ENCODE data around the gene AP1S1. TPM values are rescaled to one million over a fixed set of nuclear protein-coding genes. Genes with fewer than 3 reads are reported as not detected.

The AP1S1 gene
- polyA plus RNA-seq, 1 donor (not counting 4 experiments of a cell fraction or from before 2014, with no cell fraction given): 279 TPM

DNA sequence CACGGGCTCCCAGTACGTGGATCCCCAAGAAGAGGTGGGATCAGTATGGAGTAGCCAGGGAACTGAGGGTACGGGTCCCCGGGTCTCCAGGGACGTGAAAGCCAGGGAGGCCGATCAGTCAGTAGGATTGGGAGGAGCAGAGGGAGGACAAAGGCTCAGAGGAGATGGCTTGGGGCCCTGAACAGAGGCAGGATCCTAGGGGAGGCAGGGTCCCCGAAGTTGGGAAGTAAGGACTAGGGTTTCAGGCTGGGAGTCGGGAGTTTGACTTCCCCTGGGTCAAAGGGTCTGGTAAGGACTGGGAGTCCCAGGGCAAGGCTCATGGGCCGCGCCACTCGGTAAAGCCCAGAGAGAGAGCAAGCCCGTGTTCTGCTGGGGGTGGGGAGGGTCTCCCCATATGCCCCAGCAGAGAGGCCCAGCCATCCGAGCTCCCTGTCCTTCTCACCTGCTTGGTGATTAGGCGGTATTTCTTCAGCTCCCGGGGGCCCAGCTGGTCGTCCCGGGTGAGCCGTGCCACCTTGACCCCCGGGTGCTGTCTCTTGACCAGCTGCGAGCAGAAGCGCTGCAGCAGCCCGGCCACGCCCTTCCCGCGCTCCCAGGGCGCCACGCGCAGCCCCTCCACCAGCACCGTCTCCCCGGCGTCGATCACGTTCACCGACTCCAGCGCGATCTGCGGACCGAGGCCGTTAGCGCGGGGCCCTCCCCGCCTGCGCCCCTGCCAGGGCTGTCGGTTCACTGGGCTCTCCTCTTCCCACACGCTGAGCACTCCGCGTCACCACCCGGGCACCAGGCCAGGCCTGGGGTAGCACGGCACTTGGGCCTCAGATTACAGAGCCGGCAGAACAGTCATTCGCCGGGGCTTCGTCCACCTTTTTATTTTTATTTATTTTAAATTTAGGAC, 18.8 kb downstream of the AP1S1 start:
- Histone ChIP-seq H3K4me2 (ENCODE audit: control insufficient read depth, extremely low read depth, insufficient read depth, low read depth, low read length) (peak overlapping the region; percentile 58), H3K9me3 (ENCODE audit: control insufficient read depth, low read depth, low read length) (no peaks in the 10 kb centered on the region), H3K27ac (ENCODE audit: control insufficient read depth, insufficient read depth, low read length) (no peak overlapping the region), H3K4me1 (ENCODE audit: control insufficient read depth, extremely low read depth, insufficient read depth, low read length) (peaks cover 26% of the 10 kb centered on the region), H3K79me2 (ENCODE audit: control insufficient read depth, insufficient read depth, low read length) (no peaks in the 10 kb centered on the region), H2AFZ (ENCODE audit: control insufficient read depth, low read length) (no peak overlapping the region), H3K36me3 (ENCODE audit: control insufficient read depth in 2 of 2, extremely low read depth in 1 of 2, insufficient read depth in 2 of 2, low read length in 2 of 2) (no peaks in the 10 kb centered on the region), H3K9me1 (ENCODE audit: control insufficient read depth, extremely low read depth, insufficient read depth, low read length) (no peaks in the 10 kb centered on the region), H3K27me3 (ENCODE audit: control insufficient read depth, extremely low read depth, insufficient read depth, low read length) (peaks cover 89% of the 10 kb centered on the region), H4K20me1 (ENCODE audit: control insufficient read depth, extremely low read depth, insufficient read depth, low read length) (peaks cover 3% of the 10 kb centered on the region), H3K9ac (ENCODE audit: control insufficient read depth, extremely low read depth, insufficient read depth, low read length) (no peak overlapping the region), H3K4me3 (ENCODE audit: control insufficient read depth in 2 of 3, extremely low read depth in 1 of 3, insufficient read depth in 2 of 3, low read depth in 1 of 3, low read length in 3 of 3) (peak overlapping the region in 1 of 3 experiments; percentile 38)
- DNase-seq (ENCODE audit: low read depth, low spot score): no peak
- TF ChIP-seq EZH2 (IDR thresholded peaks at IDR 0.05; ENCODE audit: low read length) (peak; percentile 97), CTCF (optimal IDR thresholded peaks at IDR 0.05 in 1 of 3, IDR thresholded peaks at IDR 0.05 in 1 of 3, conservative IDR thresholded peaks at IDR 0.05 in 1 of 3; ENCODE audit: extremely low read depth in 1 of 3, insufficient read depth in 2 of 3, low read length in 3 of 3) (no peak)
- FAIRE-seq: no peak
- dilution Hi-C loops (cut with MboI; ENCODE audit: extremely low pct_ligation_motif_present, low sequenced_read_pairs): no loop called here

DNA sequence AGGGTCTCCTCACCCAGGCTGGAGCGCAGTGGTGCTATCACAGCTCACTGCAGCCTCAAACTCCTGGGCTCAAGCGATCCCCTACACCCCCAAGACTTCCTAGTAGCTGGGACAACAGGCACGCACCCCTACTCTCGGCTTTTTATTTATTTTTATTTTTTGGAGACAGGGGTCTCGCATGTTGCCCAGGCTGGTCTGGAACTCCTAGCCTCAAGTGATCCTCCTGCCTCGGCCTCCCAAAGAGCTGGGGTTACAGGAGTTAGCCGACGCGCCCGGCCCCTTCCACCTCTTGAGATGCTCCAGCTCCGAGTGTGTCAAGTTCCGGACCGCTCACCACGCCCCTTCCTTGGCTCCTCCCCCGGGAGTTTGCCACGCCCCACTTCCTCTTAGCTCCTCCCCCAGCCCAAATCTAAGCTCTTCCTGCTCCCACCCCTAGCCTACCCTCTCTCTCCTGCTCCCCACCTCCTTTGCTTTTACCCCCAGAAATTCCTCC, 19.5 kb downstream of the AP1S1 start:
- H3K9me1 ChIP-seq (ENCODE audit: control insufficient read depth, extremely low read depth, insufficient read depth, low read length): no peaks in the 10 kb centered on the region
- FAIRE-seq (no peak), DNase-seq (ENCODE audit: low read depth, low spot score) (no peak)
- peak overlapping the region in 1 of 3 experiments; percentile 7 for H3K4me3 ChIP-seq (ENCODE audit: control insufficient read depth in 2 of 3, extremely low read depth in 1 of 3, insufficient read depth in 2 of 3, low read depth in 1 of 3, low read length in 3 of 3)
- TF ChIP-seq CTCF (optimal IDR thresholded peaks at IDR 0.05 in 1 of 3, IDR thresholded peaks at IDR 0.05 in 1 of 3, conservative IDR thresholded peaks at IDR 0.05 in 1 of 3; ENCODE audit: extremely low read depth in 1 of 3, insufficient read depth in 2 of 3, low read length in 3 of 3) (no peak), EZH2 (IDR thresholded peaks at IDR 0.05; ENCODE audit: low read length) (no peak)
- no peaks in the 10 kb centered on the region for H4K20me1 ChIP-seq (ENCODE audit: control insufficient read depth, extremely low read depth, insufficient read depth, low read length)
- no peak overlapping the region for H2AFZ ChIP-seq (ENCODE audit: control insufficient read depth, low read length)
- no peaks in the 10 kb centered on the region for H3K36me3 ChIP-seq (ENCODE audit: control insufficient read depth in 2 of 2, extremely low read depth in 1 of 2, insufficient read depth in 2 of 2, low read length in 2 of 2)
- no peaks in the 10 kb centered on the region for H3K9me3 ChIP-seq (ENCODE audit: control insufficient read depth, low read depth, low read length)
- dilution Hi-C loops (cut with MboI; ENCODE audit: extremely low pct_ligation_motif_present, low sequenced_read_pairs): no loop called here
- H3K4me1 ChIP-seq (ENCODE audit: control insufficient read depth, extremely low read depth, insufficient read depth, low read length): peaks cover 19% of the 10 kb centered on the region
- peak overlapping the region; percentile 58 for H3K4me2 ChIP-seq (ENCODE audit: control insufficient read depth, extremely low read depth, insufficient read depth, low read depth, low read length)
- H3K79me2 ChIP-seq (ENCODE audit: control insufficient read depth, insufficient read depth, low read length): no peaks in the 10 kb centered on the region
- H3K9ac ChIP-seq (ENCODE audit: control insufficient read depth, extremely low read depth, insufficient read depth, low read length): no peak overlapping the region
- peaks cover 89% of the 10 kb centered on the region for H3K27me3 ChIP-seq (ENCODE audit: control insufficient read depth, extremely low read depth, insufficient read depth, low read length)
- H3K27ac ChIP-seq (ENCODE audit: control insufficient read depth, insufficient read depth, low read length): no peak overlapping the region

Measured in keratinocyte (primary cell).